ENCODE data around the gene C18orf32. TPM values are rescaled to one million over a fixed set of nuclear protein-coding genes. Genes with fewer than 3 reads are reported as not detected.
A peak's percentile ranks its signal among the peaks of the same experiment; 100 is the strongest.
"Not testable (repeated sequence)": the region's sequence is repeated elsewhere in the genome, so short reads cannot be mapped to it uniquely, and the experiment has no call there.

The C18orf32 gene
- total and polyA plus RNA-seq, 2 donors (not counting 1 experiment from before 2014, with no cell fraction given): 11.9 to 39.1 TPM

DNA sequence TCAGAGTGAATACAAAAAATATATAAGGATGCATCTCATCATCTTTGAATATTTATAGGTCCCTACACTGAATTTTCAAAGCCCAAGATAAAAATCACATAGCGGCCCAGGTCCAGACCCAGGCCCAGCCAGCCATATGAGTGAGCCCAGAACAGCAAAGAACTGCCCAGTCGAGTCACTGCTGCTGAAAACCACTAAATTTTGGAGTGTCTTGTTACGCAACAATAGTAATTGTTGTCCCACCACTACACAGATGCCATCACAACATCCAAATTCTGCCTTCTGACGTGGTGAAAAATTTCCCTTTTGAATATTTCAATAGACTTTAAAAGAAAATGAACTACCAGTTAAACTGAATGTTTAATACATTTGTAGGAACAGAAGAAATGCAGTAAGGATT, 5.7 kb downstream of the C18orf32 start:
- no peaks in the 10 kb centered on the region for H3K27me3 ChIP-seq (ENCODE audit: control insufficient read depth, insufficient read depth, low read length)
- H3K4me3 ChIP-seq (replicated peaks in 1 of 4; ENCODE audit: control extremely low read depth in 1 of 4, insufficient read depth in 1 of 4, low read depth in 3 of 4, low read length in 4 of 4): no peak overlapping the region
- H3K4me1 ChIP-seq (ENCODE audit: control insufficient read depth, extremely low read depth, insufficient read depth, low read length): no peaks in the 10 kb centered on the region
- peaks cover 9% of the 10 kb centered on the region for H3K36me3 ChIP-seq (ENCODE audit: control insufficient read depth, insufficient read depth, low read length)
- TF ChIP-seq EZH2 (IDR thresholded peaks at IDR 0.05; ENCODE audit: low read length, missing control alignments) (no peak), CTCF (conservative IDR thresholded peaks at IDR 0.05 in 1 of 2, IDR thresholded peaks at IDR 0.05 in 1 of 2; ENCODE audit: low read depth in 1 of 2, low read length in 2 of 2) (no peak)
- no peaks in the 10 kb centered on the region for H4K20me1 ChIP-seq (ENCODE audit: control insufficient read depth, extremely low read depth, insufficient read depth, low read length)
- no peak overlapping the region for H3K9ac ChIP-seq (ENCODE audit: insufficient read depth, low read length)
- no peak overlapping the region for H3K27ac ChIP-seq (ENCODE audit: insufficient read depth, low read length)
- no peak for DNase-seq (ENCODE audit: low read depth in 2 of 2)
- no peak overlapping the region for H3K4me2 ChIP-seq (ENCODE audit: extremely low read depth, insufficient read depth, low read length)
- no peaks in the 10 kb centered on the region for H3K9me3 ChIP-seq (ENCODE audit: control insufficient read depth, insufficient read depth, low read depth, low read length)
- peaks cover 15% of the 10 kb centered on the region for H3K79me2 ChIP-seq (ENCODE audit: control insufficient read depth, insufficient read depth, low read length)
- no peak overlapping the region for H2AFZ ChIP-seq (ENCODE audit: low read length)

GRCh38 chr18:49479381-49480137, 7.5 kb downstream of the C18orf32 start:
- Histone ChIP-seq H3K9me3 (ENCODE audit: control insufficient read depth, insufficient read depth, low read depth, low read length) (no peaks in the 10 kb centered on the region), H2AFZ (ENCODE audit: low read length) (no peak overlapping the region), H3K4me2 (ENCODE audit: extremely low read depth, insufficient read depth, low read length) (no peak overlapping the region), H3K27ac (ENCODE audit: insufficient read depth, low read length) (no peak overlapping the region), H4K20me1 (ENCODE audit: control insufficient read depth, extremely low read depth, insufficient read depth, low read length) (no peaks in the 10 kb centered on the region), H3K9ac (ENCODE audit: insufficient read depth, low read length) (no peak overlapping the region), H3K36me3 (ENCODE audit: control insufficient read depth, insufficient read depth, low read length) (peaks cover 9% of the 10 kb centered on the region), H3K4me1 (ENCODE audit: control insufficient read depth, extremely low read depth, insufficient read depth, low read length) (no peaks in the 10 kb centered on the region), H3K27me3 (ENCODE audit: control insufficient read depth, insufficient read depth, low read length) (no peaks in the 10 kb centered on the region), H3K4me3 (replicated peaks in 1 of 4; ENCODE audit: control extremely low read depth in 1 of 4, insufficient read depth in 1 of 4, low read depth in 3 of 4, low read length in 4 of 4) (no peak overlapping the region), H3K79me2 (ENCODE audit: control insufficient read depth, insufficient read depth, low read length) (peaks cover 2% of the 10 kb centered on the region)
- DNase-seq (ENCODE audit: low read depth in 2 of 2): no peak
- TF ChIP-seq CTCF (conservative IDR thresholded peaks at IDR 0.05 in 1 of 2, IDR thresholded peaks at IDR 0.05 in 1 of 2; ENCODE audit: low read depth in 1 of 2, low read length in 2 of 2): no peak

GRCh38 chr18:49476664-49477411, 10.2 kb downstream of the C18orf32 start:
- DNase-seq (ENCODE audit: low read depth in 2 of 2): peak; percentile 78

DNA sequence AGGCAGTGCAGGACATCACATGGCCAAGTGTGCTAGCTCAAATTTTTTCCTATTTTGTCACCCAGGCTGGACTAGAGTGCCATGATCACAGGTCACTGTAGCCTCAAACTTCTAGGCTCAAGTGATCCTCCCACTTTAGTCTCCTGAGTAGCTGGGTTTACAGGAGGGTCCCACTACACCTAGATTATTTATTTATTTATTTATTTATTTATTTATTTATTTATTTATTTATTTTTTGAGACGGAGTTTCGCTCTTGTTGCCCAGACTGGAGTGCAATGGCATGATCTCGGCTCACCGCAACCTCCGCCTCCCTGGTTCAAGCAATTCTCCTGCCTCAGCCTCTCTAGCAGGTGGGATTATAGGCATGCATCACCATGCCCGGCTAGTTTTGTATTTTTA, 12.1 kb downstream of the C18orf32 start:
- not testable (repeated sequence) for H3K4me3 ChIP-seq (replicated peaks in 1 of 4; ENCODE audit: control extremely low read depth in 1 of 4, insufficient read depth in 1 of 4, low read depth in 3 of 4, low read length in 4 of 4); H3K36me3 ChIP-seq (ENCODE audit: control insufficient read depth, insufficient read depth, low read length); H3K9me3 ChIP-seq (ENCODE audit: control insufficient read depth, insufficient read depth, low read depth, low read length); H3K4me1 ChIP-seq (ENCODE audit: control insufficient read depth, extremely low read depth, insufficient read depth, low read length); H3K4me2 ChIP-seq (ENCODE audit: extremely low read depth, insufficient read depth, low read length); H3K27ac ChIP-seq (ENCODE audit: insufficient read depth, low read length); H3K27me3 ChIP-seq (ENCODE audit: control insufficient read depth, insufficient read depth, low read length); H3K9ac ChIP-seq (ENCODE audit: insufficient read depth, low read length); H4K20me1 ChIP-seq (ENCODE audit: control insufficient read depth, extremely low read depth, insufficient read depth, low read length); H2AFZ ChIP-seq (ENCODE audit: low read length); H3K79me2 ChIP-seq (ENCODE audit: control insufficient read depth, insufficient read depth, low read length); DNase-seq (ENCODE audit: low read depth in 2 of 2)

More at GRCh38 chr18:49476664-49477411, 10.2 kb downstream of the C18orf32 start:
- Histone ChIP-seq H3K27ac (ENCODE audit: insufficient read depth, low read length) (no peak overlapping the region), H3K36me3 (ENCODE audit: control insufficient read depth, insufficient read depth, low read length) (peaks cover 9% of the 10 kb centered on the region), H2AFZ (ENCODE audit: low read length) (no peak overlapping the region), H3K27me3 (ENCODE audit: control insufficient read depth, insufficient read depth, low read length) (no peaks in the 10 kb centered on the region), H3K9ac (ENCODE audit: insufficient read depth, low read length) (no peak overlapping the region), H3K9me3 (ENCODE audit: control insufficient read depth, insufficient read depth, low read depth, low read length) (no peaks in the 10 kb centered on the region), H3K79me2 (ENCODE audit: control insufficient read depth, insufficient read depth, low read length) (no peaks in the 10 kb centered on the region), H3K4me3 (replicated peaks in 1 of 4; ENCODE audit: control extremely low read depth in 1 of 4, insufficient read depth in 1 of 4, low read depth in 3 of 4, low read length in 4 of 4) (no peak overlapping the region), H3K4me2 (ENCODE audit: extremely low read depth, insufficient read depth, low read length) (no peak overlapping the region), H4K20me1 (ENCODE audit: control insufficient read depth, extremely low read depth, insufficient read depth, low read length) (no peaks in the 10 kb centered on the region), H3K4me1 (ENCODE audit: control insufficient read depth, extremely low read depth, insufficient read depth, low read length) (no peaks in the 10 kb centered on the region)
- TF ChIP-seq EZH2 (IDR thresholded peaks at IDR 0.05; ENCODE audit: low read length, missing control alignments) (no peak), CTCF (conservative IDR thresholded peaks at IDR 0.05 in 1 of 2, IDR thresholded peaks at IDR 0.05 in 1 of 2; ENCODE audit: low read depth in 1 of 2, low read length in 2 of 2) (no peak)
